ENCODE measurements around the gene INCENP. TPM values are rescaled to one million over a fixed set of nuclear protein-coding genes. Genes with fewer than 3 reads are reported as not detected.

INCENP gene
- polyA plus RNA-seq, 2 of the 4 experiments (the other 2 are of a cell fraction) = 29.5 to 55.8 TPM

- POLR2A ChIA-PET = no interaction called here
- WGBS (ENCODE audit: missing lambda C conversion rate) = 96% methylated on average over 2 of the region's 2 CpGs
- Histone ChIP-seq H3K9me3 (no peaks in the 10 kb centered on the region), H3K4me3 (no peak overlapping the region), H3K4me2 (no peak overlapping the region), H3K4me1 (no peaks in the 10 kb centered on the region), H3K27ac (no peak overlapping the region)
- TF ChIP-seq RCOR1 (IDR thresholded peaks at IDR 0.05; ENCODE audit: low read depth, low read length) = no peak
- TF ChIP-seq POLR2AphosphoS2 (conservative IDR thresholded peaks at IDR 0.05; ENCODE audit: low read length) = no peak
- no peak for TF ChIP-seq GATA3 (IDR thresholded peaks at IDR 0.05; ENCODE audit: borderline replicate concordance)
- no peak for TF ChIP-seq FOSL2 (IDR thresholded peaks at IDR 0.05)
- TF ChIP-seq FOSL2 (CRISPR knock-in tag; IDR thresholded peaks at IDR 0.05) = no peak
- TF ChIP-seq HOXB13 (CRISPR knock-in tag; IDR thresholded peaks at IDR 0.05; ENCODE audit: low read depth) = no peak
- no peak for TF ChIP-seq FOXS1 (CRISPR knock-in tag; IDR thresholded peaks at IDR 0.05)
- TF ChIP-seq HOXA7 (CRISPR knock-in tag; IDR thresholded peaks at IDR 0.05) = no peak
- no peak for TF ChIP-seq FOSB (CRISPR knock-in tag; IDR thresholded peaks at IDR 0.05)
- no peak for TF ChIP-seq RNF2 (IDR thresholded peaks at IDR 0.05; ENCODE audit: borderline replicate concordance, low read depth)
- ATAC-seq = no peak
- FAIRE-seq = no peak
- CTCF ChIA-PET = interaction anchor here (20.3 kb wide), 1 partner anchor 175 kb away, joined by 406 read pairs; no protein-coding TSS in a partner anchor
- no peak for DNase-seq (ENCODE audit: low read depth in 1 of 2, low spot score in 1 of 2)
Observed at GRCh38 chr11:62075438-62075837, 48.4 kb upstream of the INCENP start.

DNA sequence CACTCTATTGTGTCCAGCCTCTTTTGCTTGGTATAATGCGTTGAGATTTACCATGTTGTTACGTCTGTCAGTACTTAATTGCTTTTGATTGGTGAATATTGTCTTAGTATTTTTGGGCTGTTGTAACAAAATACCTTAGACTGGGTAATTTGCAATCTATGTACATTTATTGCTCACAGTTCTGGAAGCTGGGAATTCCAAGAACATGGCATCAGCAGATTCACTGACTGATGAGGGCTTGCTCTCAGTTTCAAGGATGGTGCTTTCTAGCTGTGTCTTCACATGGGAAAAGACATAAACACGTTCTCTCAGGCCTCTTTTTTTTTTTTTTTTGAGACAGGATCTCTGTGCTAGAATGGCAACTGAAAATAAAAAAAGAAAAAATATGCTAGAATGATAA lies 46.7 kb upstream of the INCENP start:
- Histone ChIP-seq H3K27ac (no peak overlapping the region), H3K4me2 (no peak overlapping the region), H3K4me3 (no peak overlapping the region), H3K9me3 (no peaks in the 10 kb centered on the region), H3K4me1 (peaks cover 9% of the 10 kb centered on the region; the same call in 2 of the 3 replicates)
- DNase-seq (ENCODE audit: low read depth in 1 of 2, low spot score in 1 of 2) = no peak
- TF ChIP-seq NR3C1 (IDR thresholded peaks at IDR 0.05) = no peak
- TF ChIP-seq, protein P1, sequence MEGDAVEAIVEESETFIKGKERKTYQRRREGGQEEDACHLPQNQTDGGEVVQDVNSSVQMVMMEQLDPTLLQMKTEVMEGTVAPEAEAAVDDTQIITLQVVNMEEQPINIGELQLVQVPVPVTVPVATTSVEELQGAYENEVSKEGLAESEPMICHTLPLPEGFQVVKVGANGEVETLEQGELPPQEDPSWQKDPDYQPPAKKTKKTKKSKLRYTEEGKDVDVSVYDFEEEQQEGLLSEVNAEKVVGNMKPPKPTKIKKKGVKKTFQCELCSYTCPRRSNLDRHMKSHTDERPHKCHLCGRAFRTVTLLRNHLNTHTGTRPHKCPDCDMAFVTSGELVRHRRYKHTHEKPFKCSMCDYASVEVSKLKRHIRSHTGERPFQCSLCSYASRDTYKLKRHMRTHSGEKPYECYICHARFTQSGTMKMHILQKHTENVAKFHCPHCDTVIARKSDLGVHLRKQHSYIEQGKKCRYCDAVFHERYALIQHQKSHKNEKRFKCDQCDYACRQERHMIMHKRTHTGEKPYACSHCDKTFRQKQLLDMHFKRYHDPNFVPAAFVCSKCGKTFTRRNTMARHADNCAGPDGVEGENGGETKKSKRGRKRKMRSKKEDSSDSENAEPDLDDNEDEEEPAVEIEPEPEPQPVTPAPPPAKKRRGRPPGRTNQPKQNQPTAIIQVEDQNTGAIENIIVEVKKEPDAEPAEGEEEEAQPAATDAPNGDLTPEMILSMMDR (IDR thresholded peaks at IDR 0.05) = no peak
- no peak for TF ChIP-seq FOXS1 (CRISPR knock-in tag; IDR thresholded peaks at IDR 0.05)
- no peak for TF ChIP-seq MAX (IDR thresholded peaks at IDR 0.05)
- TF ChIP-seq NPAS2 (CRISPR knock-in tag; IDR thresholded peaks at IDR 0.05; ENCODE audit: borderline replicate concordance) = no peak
- no peak for TF ChIP-seq POLR2A (IDR thresholded peaks at IDR 0.05; ENCODE audit: low read length)
- TF ChIP-seq, protein P2, sequence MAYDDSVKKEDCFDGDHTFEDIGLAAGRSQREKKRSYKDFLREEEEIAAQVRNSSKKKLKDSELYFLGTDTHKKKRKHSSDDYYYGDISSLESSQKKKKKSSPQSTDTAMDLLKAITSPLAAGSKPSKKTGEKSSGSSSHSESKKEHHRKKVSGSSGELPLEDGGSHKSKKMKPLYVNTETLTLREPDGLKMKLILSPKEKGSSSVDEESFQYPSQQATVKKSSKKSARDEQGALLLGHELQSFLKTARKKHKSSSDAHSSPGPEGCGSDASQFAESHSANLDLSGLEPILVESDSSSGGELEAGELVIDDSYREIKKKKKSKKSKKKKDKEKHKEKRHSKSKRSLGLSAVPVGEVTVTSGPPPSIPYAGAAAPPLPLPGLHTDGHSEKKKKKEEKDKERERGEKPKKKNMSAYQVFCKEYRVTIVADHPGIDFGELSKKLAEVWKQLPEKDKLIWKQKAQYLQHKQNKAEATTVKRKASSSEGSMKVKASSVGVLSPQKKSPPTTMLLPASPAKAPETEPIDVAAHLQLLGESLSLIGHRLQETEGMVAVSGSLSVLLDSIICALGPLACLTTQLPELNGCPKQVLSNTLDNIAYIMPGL (CRISPR knock-in tag; IDR thresholded peaks at IDR 0.05; ENCODE audit: borderline replicate concordance) = no peak
- TF ChIP-seq, protein P3, sequence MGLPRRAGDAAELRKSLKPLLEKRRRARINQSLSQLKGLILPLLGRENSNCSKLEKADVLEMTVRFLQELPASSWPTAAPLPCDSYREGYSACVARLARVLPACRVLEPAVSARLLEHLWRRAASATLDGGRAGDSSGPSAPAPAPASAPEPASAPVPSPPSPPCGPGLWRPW (IDR thresholded peaks at IDR 0.05) = no peak
- no peak for TF ChIP-seq GATA3 (IDR thresholded peaks at IDR 0.05; ENCODE audit: borderline replicate concordance)
- ChIA-PET CTCF (interaction anchor here (1.1 to 20.3 kb wide), 3 partner anchors 31 to 177 kb away, joined by 3 to 406 read pairs (median 16); no protein-coding TSS in a partner anchor), POLR2A (interaction anchor here (0.7 kb wide), 1 partner anchor 115 kb away, joined by 3 read pairs; no protein-coding TSS in a partner anchor)
- 75% methylated on average over 3 of the region's 3 CpGs for WGBS (ENCODE audit: missing lambda C conversion rate)
- ATAC-seq = no peak
- no peak for FAIRE-seq

GRCh38 chr11:62081378-62082291 lies 42.2 kb upstream of the INCENP start:
- Histone ChIP-seq H3K4me2 (peak overlapping the region; percentile 59), H3K27ac (peak overlapping the region; percentile 20 to 66; a peak in 5 of 6 replicates), H3K4me3 (no peak overlapping the region), H3K4me1 (peaks cover 9% of the 10 kb centered on the region; the same call in 2 of the 3 replicates), H3K9me3 (no peaks in the 10 kb centered on the region)
- DNase-seq (ENCODE audit: low read depth in 1 of 2, low spot score in 1 of 2) = peak; percentile 72 to 76
- ATAC-seq = peak; percentile 89 to 94
- no peak for FAIRE-seq
- POLR2A ChIA-PET = interaction anchor here (0.7 to 1.8 kb wide), 7 partner anchors 27 to 285 kb away, joined by 3 to 18 read pairs (median 5); partner anchors contain the start of genes FADS1 and FTH1
- CTCF ChIA-PET = interaction anchor here (0.5 to 20.3 kb wide), 97 partner anchors 10 to 726 kb away, joined by 3 to 406 read pairs (median 6); partner anchors contain the start of genes BEST1, FADS1, FADS2 and FADS3
- 27% methylated on average over 16 of the region's 16 CpGs for WGBS (ENCODE audit: missing lambda C conversion rate)
- TF ChIP-seq RAD21 (conservative IDR thresholded peaks at IDR 0.05 in 1 of 2, IDR thresholded peaks at IDR 0.05 in 1 of 2) (peak; percentile 98 to 99), HOXA7 (CRISPR knock-in tag; IDR thresholded peaks at IDR 0.05) (no peak), USF2 (IDR thresholded peaks at IDR 0.05) (peak; percentile 83), MAFK (IDR thresholded peaks at IDR 0.05; ENCODE audit: partially characterized antibody) (no peak), CBX2 (IDR thresholded peaks at IDR 0.05; ENCODE audit: borderline replicate concordance, low read depth) (no peak), SMC3 (IDR thresholded peaks at IDR 0.05) (peak; percentile 95)
- TF ChIP-seq, protein P4, sequence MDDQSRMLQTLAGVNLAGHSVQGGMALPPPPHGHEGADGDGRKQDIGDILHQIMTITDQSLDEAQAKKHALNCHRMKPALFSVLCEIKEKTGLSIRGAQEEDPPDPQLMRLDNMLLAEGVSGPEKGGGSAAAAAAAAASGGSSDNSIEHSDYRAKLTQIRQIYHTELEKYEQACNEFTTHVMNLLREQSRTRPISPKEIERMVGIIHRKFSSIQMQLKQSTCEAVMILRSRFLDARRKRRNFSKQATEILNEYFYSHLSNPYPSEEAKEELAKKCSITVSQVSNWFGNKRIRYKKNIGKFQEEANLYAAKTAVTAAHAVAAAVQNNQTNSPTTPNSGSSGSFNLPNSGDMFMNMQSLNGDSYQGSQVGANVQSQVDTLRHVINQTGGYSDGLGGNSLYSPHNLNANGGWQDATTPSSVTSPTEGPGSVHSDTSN (IDR thresholded peaks at IDR 0.05) = 0 out of 2 replicates have a peak, but pooled peaks have one; percentile 47
- TF ChIP-seq, protein P2 (CRISPR knock-in tag; IDR thresholded peaks at IDR 0.05; ENCODE audit: borderline replicate concordance) = no peak
